Frontal cortex (tissue), 4 donors: ENCODE results near the gene TESPA1. TPM values are rescaled to one million over a fixed set of nuclear protein-coding genes. Genes with fewer than 3 reads are reported as not detected.

Source experiments
- DNase-seq, 2 donors: peaks; one replicate each; pipeline ENCODE4 v3.0.0; 2012; ENCODE audit warnings: low spot score in 2 of 2
- FAIRE-seq: peaks from 2 replicates; lab custom pipeline; 2012; peaks lifted over from hg19 to GRCh38; lab: Jason Lieb, UNC
- total RNA-seq: library from RNA; depleted of rRNA; stranded (reverse); fragments of >200 nt; gene quantifications from one replicate; pipeline ENCODE4 v1.2.3, GENCODE V29; 2014
- donor health status: control.
- donor health status: control.
- donor health status: control.

Gene TESPA1, protein sequence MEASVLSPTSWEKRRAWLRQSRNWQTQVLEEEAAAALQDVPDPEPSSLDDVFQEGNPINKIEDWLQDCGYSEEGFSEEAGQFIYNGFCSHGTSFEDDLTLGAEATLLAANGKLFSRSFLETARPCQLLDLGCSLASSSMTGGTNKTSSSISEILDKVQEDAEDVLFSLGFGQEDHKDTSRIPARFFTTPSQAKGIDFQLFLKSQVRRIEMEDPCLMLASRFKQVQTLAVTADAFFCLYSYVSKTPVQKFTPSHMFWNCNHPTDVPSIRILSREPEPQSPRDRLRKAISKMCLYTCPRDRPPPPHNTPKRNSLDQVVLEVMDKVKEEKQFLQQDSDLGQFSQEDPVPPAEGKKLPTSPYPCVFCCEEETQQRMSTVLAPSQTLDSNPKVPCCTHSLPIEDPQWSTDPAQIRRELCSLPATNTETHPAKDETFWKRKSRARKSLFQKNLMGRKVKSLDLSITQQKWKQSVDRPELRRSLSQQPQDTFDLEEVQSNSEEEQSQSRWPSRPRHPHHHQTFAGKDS
- not detected for total RNA-seq

DNA sequence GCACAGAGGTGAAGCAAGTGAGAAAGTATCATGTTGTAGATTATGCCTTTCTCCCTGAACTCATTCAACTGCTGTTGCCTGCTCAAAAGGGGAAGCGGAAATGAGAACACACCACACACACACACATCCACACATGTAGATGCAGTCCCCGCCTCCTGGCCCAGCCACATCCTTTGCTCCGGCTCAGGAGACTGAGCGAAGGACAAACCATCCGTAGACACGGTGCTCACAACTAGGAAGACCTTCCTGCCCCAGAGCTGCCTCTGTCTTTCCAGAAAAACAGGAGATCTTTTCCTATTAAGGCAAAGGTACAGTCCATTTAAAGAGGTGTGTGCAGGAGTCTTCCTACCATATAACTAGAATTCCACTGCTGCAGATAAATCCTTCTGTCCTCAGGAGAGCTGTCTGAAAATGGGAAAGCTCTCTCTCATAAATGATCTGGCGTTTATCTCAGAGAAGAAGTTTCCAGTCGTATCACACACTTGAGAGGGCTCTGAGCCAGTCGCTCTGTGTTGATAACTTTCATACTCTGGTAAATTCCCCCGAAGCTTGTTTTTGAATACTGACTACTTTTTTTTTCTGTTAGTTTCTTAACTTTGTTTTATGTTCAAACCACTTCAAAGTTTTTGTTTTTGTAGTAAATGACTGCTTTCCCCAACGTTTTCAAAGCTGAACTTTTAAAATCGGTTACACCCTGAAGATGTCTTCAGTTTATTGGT is at the start of gene TESPA1:
Gene TESPA1, minus strand, starts transcription at position 105 of the 719 bp plus-strand sequence. CDS start 10,200 bp downstream, outside the sequence.
- FAIRE-seq (no peak), DNase-seq (no peak)

DNA sequence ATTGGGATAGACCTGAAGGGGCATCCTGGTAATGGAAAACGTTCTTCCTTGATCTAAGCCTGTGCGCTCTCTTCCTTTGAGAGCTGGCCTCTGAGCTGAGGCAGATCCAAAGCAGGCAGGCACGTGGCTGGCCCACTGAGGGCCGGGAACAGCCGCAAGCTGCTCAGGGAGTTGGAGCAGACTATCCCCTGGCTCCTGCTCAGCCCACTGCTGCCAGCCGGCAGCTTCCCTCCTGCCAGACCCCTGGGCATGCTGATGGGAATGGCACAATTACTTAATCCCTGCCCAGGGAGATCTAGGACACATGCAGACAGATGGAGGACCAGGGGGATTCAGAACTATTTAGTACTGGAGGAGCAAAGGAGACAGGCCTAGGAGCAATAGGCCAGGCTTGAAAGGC is 49.7 kb upstream of the TESPA1 start:
- FAIRE-seq = no peak
- no peak for DNase-seq

DNA sequence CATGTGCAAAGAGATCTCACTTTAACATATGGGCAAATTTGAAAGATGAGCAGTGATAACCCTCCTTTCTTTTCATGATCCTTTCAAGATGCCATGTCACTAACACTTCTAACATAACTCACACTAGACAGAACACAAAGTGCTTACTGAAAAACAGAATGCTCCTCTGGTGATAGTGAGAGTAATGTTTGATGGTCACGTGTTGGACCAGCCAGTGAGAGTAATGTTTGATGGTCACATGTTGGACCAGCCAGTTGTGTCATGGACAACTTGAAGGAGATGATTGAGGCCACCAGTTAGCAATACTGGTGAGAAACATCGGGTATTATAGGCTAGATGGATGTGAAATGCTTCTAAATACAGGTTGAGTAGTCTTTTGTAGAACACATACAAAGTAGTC is 40.9 kb upstream of the TESPA1 start:
- no peak for DNase-seq
- FAIRE-seq = no peak

DNA sequence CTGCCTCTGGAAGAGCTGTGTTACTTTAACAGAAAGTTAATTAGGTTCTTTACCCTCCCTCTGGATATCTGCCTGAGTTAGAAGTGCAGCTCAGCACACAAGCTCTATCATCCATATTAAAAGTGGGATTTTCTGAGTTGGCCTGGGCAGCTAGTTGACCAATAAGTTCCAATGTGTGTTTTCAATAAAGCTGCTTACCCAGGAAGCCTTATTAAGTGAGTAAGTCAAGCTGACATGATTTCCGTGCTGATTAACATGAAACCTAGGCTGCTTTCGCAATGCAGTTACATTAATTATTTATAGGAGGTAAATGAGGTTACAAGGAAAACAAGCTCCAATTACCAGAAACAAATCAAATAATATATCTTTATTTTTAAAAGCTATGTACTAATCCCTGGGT is 40.0 kb upstream of the TESPA1 start:
- no peak for DNase-seq

DNA sequence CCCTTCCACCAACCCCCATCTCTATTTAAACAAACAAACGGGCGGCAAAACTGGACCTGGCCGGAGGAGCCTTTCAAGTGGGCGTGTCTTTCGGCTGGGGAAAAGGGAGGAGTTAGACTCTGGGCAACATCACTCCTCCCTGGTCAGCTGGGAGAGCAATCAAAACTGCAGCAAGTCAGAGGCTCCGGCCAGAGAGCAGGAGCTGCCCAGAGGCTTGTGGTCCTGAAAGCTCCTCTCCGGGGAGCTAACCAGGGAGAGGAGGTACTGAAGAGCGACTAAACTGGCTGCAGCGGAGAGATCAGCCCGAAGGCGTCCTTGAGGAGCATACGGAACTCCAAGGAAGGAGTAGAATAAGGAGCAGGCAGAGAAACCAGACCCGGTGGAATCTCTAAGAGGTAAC is 35.2 kb upstream of the TESPA1 start, which contains the start of gene NEUROD4:
Gene NEUROD4, plus strand, starts transcription at position 191 of the 400 bp plus-strand sequence. CDS start 6,466 bp downstream, outside the sequence.
- DNase-seq (no peak), FAIRE-seq (no peak)

More for the DNA sequence above, 40.0 kb upstream of the TESPA1 start:
- no peak for FAIRE-seq

DNA sequence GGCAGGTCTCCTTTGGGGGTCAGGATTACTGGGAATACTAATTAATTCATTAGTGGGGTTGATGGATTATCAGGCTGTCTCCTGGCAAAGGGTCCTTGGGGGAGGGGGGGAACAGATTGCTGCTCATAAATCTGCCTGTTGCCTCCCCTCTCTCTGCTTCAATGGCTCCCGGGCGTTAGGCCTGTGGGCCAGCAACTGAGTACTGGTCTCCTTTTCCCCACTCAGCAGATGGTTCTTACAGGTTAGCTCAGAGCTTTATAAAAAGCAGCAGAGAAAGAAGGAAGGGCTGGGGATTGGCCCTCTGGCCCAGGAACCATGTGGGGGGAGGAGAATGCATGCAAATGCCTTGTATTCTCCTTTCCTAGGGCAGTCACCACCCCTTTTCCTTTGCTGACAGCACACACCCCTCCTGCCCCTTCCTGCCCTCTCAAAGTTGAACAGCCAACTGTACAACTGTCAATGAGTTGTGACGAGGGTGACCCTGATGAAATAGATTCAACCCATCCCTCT is 32.9 kb upstream of the TESPA1 start:
- FAIRE-seq (no peak), DNase-seq (no peak)

DNA sequence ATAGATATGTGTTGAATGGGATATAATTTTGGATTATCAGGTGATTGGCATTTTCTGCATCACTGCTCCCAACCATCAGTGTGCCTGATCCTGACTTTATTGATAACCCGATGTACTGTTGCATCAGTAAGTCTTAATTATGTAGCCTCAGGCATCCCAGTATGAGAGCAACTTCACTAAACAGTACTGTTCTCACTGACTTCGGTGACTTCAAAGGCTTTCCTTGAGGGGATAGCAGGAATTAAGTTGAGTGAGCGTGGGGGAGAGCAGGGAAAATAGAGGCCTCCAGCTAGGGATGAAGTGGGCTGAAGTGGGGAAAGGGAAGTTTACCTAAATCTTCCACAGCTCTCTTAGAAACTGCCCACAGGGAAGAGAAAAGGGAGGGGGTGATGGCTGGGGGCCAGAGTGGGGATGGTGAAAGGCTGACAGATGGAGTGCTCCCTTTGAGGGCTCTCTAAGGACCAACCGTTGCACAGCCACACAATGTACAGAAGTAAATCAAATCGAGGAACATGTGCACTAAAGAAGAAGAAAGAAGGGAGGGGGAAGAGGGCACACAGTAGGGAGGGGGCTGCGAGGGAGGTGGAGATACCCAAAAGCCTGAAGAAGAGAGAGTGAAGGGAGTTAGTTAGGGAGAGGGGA is 24.5 kb upstream of the TESPA1 start:
- no peak for FAIRE-seq
- no peak for DNase-seq

DNA sequence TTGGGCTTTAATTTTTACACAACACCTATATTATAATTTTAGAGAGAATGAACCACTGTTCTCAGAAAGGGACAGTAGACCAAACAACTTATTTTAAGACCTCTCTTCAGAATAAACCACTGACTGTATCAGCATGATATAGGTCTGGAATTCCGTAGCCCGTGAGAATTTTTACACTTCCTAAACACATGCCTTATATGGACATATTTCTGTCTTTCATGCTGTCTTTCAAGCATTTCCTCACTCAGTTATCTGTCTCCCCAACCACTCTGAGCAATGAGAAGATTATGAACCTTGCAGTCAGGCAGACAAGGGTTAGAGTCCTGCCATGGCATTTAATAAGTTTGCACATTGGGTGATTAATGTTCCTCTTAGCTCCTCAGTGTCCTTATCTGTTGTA is 17.8 kb upstream of the TESPA1 start:
- FAIRE-seq = no peak

DNA sequence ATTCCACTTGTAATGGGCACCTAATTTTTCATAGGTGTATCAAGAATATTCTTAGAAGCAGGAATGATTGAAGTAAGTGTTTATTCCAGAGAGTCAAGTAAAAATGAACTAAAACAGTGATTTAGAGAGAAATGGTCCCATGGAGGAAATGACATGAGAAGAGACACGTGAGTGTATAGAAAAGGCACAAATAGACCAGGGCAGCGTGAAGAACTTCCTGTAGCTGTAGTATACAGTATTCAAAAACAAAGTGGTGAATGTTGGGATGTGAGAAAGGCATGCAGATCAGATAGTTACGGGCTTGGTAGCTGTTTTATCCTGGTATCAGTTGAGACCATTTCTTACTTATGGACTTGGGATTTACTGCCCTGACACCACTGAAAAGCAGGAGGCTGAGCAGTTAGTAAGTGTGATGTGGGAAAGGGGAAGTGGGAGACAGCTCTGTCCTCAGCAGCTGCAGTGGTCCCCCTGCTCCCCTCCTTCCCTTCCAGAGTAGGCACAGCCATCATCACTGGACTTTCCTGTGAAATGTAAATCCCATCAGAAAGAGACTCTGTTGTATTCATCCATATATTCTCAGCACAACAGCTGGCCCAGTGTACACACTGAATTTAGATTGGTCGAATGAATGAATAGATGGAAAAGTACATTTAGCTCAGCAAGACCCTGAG is 16.8 kb upstream of the TESPA1 start:
- FAIRE-seq = no peak
- no peak for DNase-seq

More for the DNA sequence above, 17.8 kb upstream of the TESPA1 start:
- DNase-seq = no peak

DNA sequence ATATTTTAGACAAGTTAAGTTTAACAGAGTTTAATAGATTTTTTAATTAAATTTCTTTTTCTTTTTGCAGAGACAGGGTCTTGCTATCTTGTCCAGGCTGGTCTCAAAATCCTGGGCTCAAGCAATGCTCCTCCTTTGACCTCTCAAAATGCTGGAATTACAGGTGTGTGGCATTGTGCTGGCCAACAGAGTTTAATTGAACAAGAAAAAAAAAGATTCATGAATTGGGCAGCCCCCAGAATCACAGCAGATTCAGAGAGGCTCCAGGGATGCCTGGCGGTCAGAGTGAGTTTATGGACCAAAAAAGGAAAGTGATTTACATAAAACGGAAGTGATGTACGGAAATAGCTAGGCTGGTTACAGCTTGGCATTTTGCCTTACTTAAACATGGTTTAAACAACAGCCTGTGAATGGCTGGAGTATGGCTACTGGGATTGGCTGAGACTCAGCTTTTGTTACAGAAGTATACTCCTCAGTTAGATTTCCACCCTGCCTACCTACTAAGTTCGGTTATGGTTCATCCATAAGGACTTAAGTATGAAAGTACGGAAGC is 14.5 kb upstream of the TESPA1 start:
- DNase-seq (no peak), FAIRE-seq (no peak)

DNA sequence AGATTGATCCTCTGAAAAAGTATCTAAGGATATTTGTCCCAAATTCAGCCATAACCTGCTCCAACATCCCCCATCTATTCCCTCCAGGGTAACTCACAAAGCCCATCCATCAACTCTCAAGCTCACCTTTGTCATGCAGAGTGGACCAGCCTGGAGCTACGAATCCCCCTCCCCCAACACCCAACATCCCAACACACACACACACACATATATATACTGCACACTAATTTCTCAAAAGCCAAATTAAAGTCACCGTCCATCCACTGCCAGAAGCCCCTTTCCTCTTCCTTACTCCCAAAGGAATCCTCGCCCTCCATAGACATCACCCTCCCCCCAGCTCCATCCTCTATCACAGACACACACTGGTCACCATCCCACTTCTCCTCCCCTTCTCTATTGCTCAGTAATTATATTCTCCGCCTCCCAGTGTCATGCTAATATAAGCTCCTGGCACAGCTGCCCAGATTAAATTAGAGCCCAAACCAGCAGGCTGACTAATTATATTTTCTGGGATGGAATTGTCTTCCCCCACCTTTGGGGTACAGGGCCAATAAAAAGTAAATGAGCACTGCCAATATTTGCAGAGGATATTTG is 13.5 kb upstream of the TESPA1 start:
- FAIRE-seq (no peak), DNase-seq (no peak)

DNA sequence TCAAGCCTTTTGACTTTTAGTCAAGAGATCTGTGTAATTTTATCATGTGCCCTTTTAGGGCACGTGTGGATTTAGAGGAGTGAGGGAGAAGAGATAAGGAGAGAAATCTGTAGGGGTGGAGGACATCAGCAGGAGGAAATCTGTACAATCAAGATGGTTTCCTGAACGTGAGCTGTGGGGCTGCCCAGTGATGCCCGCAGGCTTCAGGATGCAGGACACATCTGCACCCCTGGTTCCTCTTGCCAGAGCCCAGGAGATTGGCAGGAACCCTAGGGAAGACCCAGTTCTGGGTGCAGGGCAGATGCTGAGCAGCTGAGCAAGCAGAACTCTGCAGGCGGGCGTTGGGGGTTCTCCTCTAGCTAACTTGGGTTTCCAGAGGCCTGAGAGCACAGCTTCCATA is 11.6 kb upstream of the TESPA1 start:
- FAIRE-seq (no peak), DNase-seq (no peak)

DNA sequence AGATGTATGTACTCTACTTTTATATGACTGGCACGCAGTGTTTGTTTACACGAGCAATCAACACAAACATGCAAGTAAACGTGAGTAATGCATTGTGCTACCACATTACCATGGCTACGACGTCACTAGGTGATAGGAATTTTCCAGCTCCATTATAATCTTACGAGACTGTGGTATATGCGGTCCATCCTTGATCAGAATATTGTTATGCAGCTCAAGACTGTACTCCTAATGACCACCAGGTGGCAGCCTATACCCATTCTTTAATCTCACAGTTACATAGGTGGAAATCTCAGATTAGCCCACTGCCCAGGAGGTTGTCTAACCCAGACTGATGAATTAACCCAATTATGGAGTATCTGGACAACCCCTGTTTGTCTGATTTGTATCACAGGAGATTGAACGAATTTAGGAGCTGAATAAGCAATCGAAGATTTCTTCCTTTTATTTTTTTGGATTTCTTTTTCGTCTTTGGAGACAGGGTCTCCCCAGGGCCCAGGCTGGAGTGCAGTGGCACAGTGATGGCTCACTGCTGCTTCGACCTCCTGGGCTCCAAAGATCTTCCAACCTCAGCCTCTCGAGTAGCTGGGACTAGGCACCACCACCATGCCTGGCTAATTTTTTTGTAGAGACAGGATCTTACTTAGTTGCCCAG is 8.7 kb upstream of the TESPA1 start:
- DNase-seq (peak; percentile 38 to 59), FAIRE-seq (peak; percentile 62)

DNA sequence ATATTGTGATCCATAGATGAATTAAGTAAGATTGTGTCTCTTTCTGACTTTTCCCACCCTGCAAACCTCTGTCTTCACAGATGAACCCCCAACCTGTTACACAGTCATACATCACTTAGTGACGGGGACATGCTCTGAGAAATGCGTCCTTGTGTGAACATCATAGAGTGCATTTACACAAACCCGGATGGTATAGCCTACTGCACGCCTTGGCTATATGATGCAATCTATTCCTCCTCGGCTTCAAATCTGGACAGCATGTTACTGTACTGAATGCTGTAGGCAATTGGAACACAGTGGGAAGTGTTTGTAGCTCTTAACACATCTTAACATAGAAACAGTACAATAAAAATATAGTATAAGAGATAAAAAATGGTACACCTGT is 7.4 kb upstream of the TESPA1 start:
- DNase-seq = no peak
- no peak for FAIRE-seq

DNA sequence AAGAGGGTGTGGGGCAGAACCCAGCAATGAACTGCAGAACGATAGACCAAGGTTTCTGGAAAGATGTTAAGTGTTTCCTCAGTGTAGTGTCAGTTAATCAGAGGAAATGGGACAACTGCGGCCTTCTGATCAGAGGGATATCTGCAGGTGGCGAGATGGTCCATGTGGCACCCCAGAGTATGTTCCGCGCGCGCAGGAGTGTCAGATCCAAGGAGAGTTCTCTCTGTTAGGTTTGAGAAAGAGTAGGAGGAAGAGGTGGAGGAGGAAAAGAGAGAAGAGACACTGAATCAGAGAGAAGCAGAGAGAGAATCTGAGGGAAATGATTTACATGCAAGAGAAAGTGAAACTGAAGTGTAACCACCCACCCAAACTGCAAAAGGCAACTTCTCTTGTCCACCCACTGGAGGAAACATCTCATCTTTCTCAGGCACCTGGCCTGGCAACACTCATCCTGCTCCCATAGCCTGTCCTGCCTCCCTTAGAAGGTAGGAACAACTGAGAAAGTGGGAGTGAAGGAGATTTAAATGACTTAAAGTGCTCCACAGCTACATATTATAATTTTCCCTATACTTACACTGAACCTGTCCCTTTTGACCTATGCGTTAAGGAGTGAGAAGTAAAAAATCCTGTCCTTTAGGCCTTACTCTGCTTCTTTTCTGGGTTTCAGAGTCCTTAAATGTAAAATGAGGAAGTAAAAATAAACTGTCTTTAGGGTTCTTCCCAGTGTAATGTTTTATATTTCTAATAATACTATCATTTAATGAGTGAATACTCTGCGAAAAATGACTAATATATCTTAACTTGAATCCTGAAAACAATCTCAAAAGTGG is 6.8 kb upstream of the TESPA1 start:
- DNase-seq (no peak), FAIRE-seq (no peak)

DNA sequence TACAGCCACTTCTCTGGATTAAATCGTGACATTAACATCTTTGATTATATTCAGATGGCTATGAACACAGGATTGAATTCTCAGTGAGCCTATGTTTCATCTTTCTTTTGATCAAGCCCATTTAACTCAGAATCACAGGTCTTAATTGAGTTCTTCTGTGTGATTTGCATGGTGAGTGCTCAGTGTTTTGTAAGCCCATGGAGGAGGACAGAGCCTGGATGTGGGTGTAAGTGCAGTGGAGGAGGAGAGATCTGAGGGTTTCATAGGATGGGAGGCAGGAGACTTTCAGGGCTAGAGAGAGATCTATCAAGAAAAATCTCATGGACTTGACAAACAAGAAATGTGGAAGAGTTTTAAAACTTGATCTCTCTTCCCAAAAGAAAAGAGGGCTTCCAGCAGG is 5.3 kb upstream of the TESPA1 start:
- no peak for FAIRE-seq
- DNase-seq = no peak

DNA sequence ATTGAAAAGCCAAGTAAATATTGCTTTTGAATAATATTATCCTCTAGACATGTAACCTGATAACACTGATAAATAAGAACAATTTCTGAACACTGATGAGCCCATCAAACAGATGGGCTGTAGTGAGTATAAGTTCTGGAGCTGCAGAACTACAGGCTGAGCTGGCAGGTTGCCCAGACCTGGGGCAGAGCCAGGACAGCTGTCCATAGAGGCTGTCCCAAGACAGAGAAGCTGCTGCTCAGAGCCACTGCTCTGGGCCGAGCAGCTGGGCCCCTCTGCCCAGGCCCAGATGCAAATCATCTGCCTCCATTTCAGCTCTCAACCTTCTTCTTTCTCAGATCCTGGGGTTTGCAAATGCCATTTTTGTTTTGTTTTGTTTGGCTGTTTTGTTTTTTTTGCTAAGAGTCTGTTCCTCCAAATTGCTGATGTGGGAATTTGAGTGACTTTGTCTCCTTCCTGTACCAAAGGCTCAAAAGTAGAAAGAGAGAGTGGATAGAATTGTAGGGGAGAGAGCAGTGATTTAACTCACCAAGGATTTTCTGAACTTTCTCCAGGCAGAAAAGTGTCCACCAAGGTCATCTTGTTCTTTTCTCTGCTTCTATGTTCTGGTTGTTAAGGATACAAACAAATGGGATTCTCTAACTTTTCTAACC is 4.0 kb upstream of the TESPA1 start:
- no peak for FAIRE-seq
- DNase-seq = peak in 1 of 2 donors; percentile 28
